Central memory CD8-positive, alpha-beta T cell (primary cell): ENCODE measurements around the gene AREG.

Source experiments
- ATAC-seq: fragments of 150-1000 bp; cut with Tn5 transposase; replicated peaks from 2 replicates; pipeline ENCODE4 v1.10.0; 2022; ENCODE audit warnings: mild to moderate bottlenecking, moderate FRiP score, moderate number of reproducible peaks; ENCODE audit not compliant: poor library complexity, severe bottlenecking; ENCODE audit errors: extremely low read depth
- DNase-seq, 2 donors: peaks; one replicate each; pipeline ENCODE4 v3.0.0; 2021; ENCODE audit warnings: low spot score in 2 of 2
- H3K27ac Mint-ChIP-seq: one replicate; pipeline ENCODE4 v1.8.0; 2022; ENCODE audit warnings: low read depth, mild to moderate bottlenecking, moderate library complexity, mixed read lengths
- H3K27me3 Mint-ChIP-seq: one replicate; pipeline ENCODE4 v1.8.0; 2022; ENCODE audit warnings: mixed read lengths
- H3K36me3 Mint-ChIP-seq: one replicate; pipeline ENCODE4 v1.8.0; 2022; ENCODE audit warnings: mild to moderate bottlenecking, moderate library complexity, mixed read lengths; ENCODE audit not compliant: insufficient read depth
- H3K4me1 Mint-ChIP-seq: one replicate; pipeline ENCODE4 v1.8.0; 2022; ENCODE audit warnings: mixed read lengths
- H3K4me3 Mint-ChIP-seq: one replicate; pipeline ENCODE4 v1.8.0; 2022; ENCODE audit warnings: mild to moderate bottlenecking, moderate library complexity, mixed read lengths
- H3K9me3 Mint-ChIP-seq: one replicate; pipeline ENCODE4 v1.8.0; 2022; ENCODE audit warnings: mixed read lengths

The AREG gene

GRCh38 chr4:74479009-74479408 lies 34.1 kb downstream of the AREG start:
- H3K27me3 Mint-ChIP-seq, result peaks cover 43% of the 10 kb centered on the region
- no peak overlapping the region for H3K4me3 Mint-ChIP-seq
- H3K36me3 Mint-ChIP-seq, result peaks cover 2% of the 10 kb centered on the region
- DNase-seq (no peak), ATAC-seq (no peak)
- no peaks in the 10 kb centered on the region for H3K4me1 Mint-ChIP-seq
- no peak overlapping the region for H3K27ac Mint-ChIP-seq
- H3K9me3 Mint-ChIP-seq, result no peaks in the 10 kb centered on the region

- H3K4me1 Mint-ChIP-seq, result no peaks in the 10 kb centered on the region
- H3K36me3 Mint-ChIP-seq, result no peaks in the 10 kb centered on the region
- DNase-seq (no peak), ATAC-seq (no peak)
- no peaks in the 10 kb centered on the region for H3K9me3 Mint-ChIP-seq
- no peak overlapping the region for H3K27ac Mint-ChIP-seq
- peaks cover 34% of the 10 kb centered on the region for H3K27me3 Mint-ChIP-seq
- no peak overlapping the region for H3K4me3 Mint-ChIP-seq
Measured at GRCh38 chr4:74480267-74480666, 35.3 kb downstream of the AREG start.

- Mint-ChIP-seq H3K27me3 (peaks cover 30% of the 10 kb centered on the region), H3K9me3 (no peaks in the 10 kb centered on the region), H3K36me3 (no peaks in the 10 kb centered on the region), H3K4me3 (no peak overlapping the region), H3K27ac (no peak overlapping the region), H3K4me1 (no peaks in the 10 kb centered on the region)
- ATAC-seq (no peak), DNase-seq (no peak)
Measured at GRCh38 chr4:74481891-74482609, 37.1 kb downstream of the AREG start.

- Mint-ChIP-seq H3K27ac (no peak overlapping the region), H3K4me1 (no peaks in the 10 kb centered on the region), H3K27me3 (peaks cover 30% of the 10 kb centered on the region), H3K9me3 (no peaks in the 10 kb centered on the region), H3K36me3 (no peaks in the 10 kb centered on the region), H3K4me3 (no peak overlapping the region)
- DNase-seq (no peak), ATAC-seq (no peak)
Measured at GRCh38 chr4:74483226-74483911, 38.4 kb downstream of the AREG start.

GRCh38 chr4:74486905-74487304 lies 42.0 kb downstream of the AREG start:
- Mint-ChIP-seq H3K36me3 (no peaks in the 10 kb centered on the region), H3K27me3 (peaks cover 11% of the 10 kb centered on the region), H3K9me3 (no peaks in the 10 kb centered on the region), H3K4me3 (no peak overlapping the region), H3K27ac (no peak overlapping the region), H3K4me1 (no peaks in the 10 kb centered on the region)
- DNase-seq, result no peak
- ATAC-seq, result no peak

- H3K4me1 Mint-ChIP-seq, result no peaks in the 10 kb centered on the region
- DNase-seq (no peak), ATAC-seq (no peak)
- no peak overlapping the region for H3K27ac Mint-ChIP-seq
- no peak overlapping the region for H3K4me3 Mint-ChIP-seq
- no peaks in the 10 kb centered on the region for H3K9me3 Mint-ChIP-seq
- H3K36me3 Mint-ChIP-seq, result no peaks in the 10 kb centered on the region
- H3K27me3 Mint-ChIP-seq, result peaks cover 11% of the 10 kb centered on the region
Measured at GRCh38 chr4:74487771-74488170, 42.8 kb downstream of the AREG start.

- ATAC-seq, result no peak
- Mint-ChIP-seq H3K27me3 (no peaks in the 10 kb centered on the region), H3K36me3 (no peaks in the 10 kb centered on the region), H3K4me3 (no peak overlapping the region), H3K27ac (no peak overlapping the region), H3K9me3 (no peaks in the 10 kb centered on the region), H3K4me1 (no peaks in the 10 kb centered on the region)
- DNase-seq, result no peak
Measured at GRCh38 chr4:74490736-74491135, 45.8 kb downstream of the AREG start.

- Mint-ChIP-seq H3K36me3 (no peaks in the 10 kb centered on the region), H3K27me3 (peaks cover 49% of the 10 kb centered on the region), H3K27ac (no peak overlapping the region), H3K4me3 (no peak overlapping the region), H3K4me1 (no peaks in the 10 kb centered on the region), H3K9me3 (no peaks in the 10 kb centered on the region)
- ATAC-seq, result no peak
- DNase-seq, result no peak
Measured at GRCh38 chr4:74499986-74500781, 55.2 kb downstream of the AREG start.

- Mint-ChIP-seq H3K4me1 (no peaks in the 10 kb centered on the region), H3K27me3 (peaks cover 49% of the 10 kb centered on the region), H3K36me3 (no peaks in the 10 kb centered on the region), H3K27ac (no peak overlapping the region), H3K4me3 (no peak overlapping the region), H3K9me3 (no peaks in the 10 kb centered on the region)
- DNase-seq (no peak), ATAC-seq (no peak)
Measured at GRCh38 chr4:74501579-74501978, 56.6 kb downstream of the AREG start.

GRCh38 chr4:74503580-74503979 lies 58.6 kb downstream of the AREG start:
- Mint-ChIP-seq H3K36me3 (no peaks in the 10 kb centered on the region), H3K27me3 (peaks cover 68% of the 10 kb centered on the region), H3K4me1 (no peaks in the 10 kb centered on the region), H3K4me3 (no peak overlapping the region), H3K27ac (no peak overlapping the region), H3K9me3 (no peaks in the 10 kb centered on the region)
- no peak for ATAC-seq
- DNase-seq, result no peak

GRCh38 chr4:74504212-74504611 lies 59.3 kb downstream of the AREG start:
- Mint-ChIP-seq H3K9me3 (no peaks in the 10 kb centered on the region), H3K36me3 (no peaks in the 10 kb centered on the region), H3K4me3 (no peak overlapping the region), H3K4me1 (no peaks in the 10 kb centered on the region), H3K27me3 (peaks cover 69% of the 10 kb centered on the region), H3K27ac (no peak overlapping the region)
- no peak for DNase-seq
- ATAC-seq, result no peak
